Right ventricle myocardium superior (tissue), 1 donor: ENCODE results near the gene LUC7L. TPM values are rescaled to one million over a fixed set of nuclear protein-coding genes. Genes with fewer than 3 reads are reported as not detected.
"Not testable (repeated sequence)": the region's sequence is repeated elsewhere in the genome, so short reads cannot be mapped to it uniquely, and the experiment has no call there.

Experiments
- ATAC-seq: fragments of 200-7000 bp; cut with Tn5 transposase; one replicate; pipeline ENCODE4 v1.9.1; 2020; ENCODE audit warnings: mild to moderate bottlenecking; ENCODE audit not compliant: poor library complexity
- DNase-seq: peaks from one replicate; pipeline ENCODE4 v3.0.0-alpha.2; 2020
- intact Hi-C: fragments of 100-400 bp; cut with DNase I; formaldehyde crosslinking; loops from one replicate; pipeline ENCODE4 v1.11.2; 2022
- long read RNA-seq: library from polyadenylated mRNA; unstranded; transcript quantifications from one replicate; pipeline ENCODE4 v2.0.0, GENCODE V29; 2021
- total RNA-seq: library from RNA; stranded (reverse); fragmentation: NEBNext Ultra II Directional; extraction: Animal tissue kit (Norgen Biotek cat#: 25700); gene quantifications from one replicate; pipeline ENCODE4 v1.2.1, GENCODE V29; 2021
- donor health status: DM: no; HTN: yes; CAD: no; lungs with severe emphysema.

The LUC7L gene, protein sequence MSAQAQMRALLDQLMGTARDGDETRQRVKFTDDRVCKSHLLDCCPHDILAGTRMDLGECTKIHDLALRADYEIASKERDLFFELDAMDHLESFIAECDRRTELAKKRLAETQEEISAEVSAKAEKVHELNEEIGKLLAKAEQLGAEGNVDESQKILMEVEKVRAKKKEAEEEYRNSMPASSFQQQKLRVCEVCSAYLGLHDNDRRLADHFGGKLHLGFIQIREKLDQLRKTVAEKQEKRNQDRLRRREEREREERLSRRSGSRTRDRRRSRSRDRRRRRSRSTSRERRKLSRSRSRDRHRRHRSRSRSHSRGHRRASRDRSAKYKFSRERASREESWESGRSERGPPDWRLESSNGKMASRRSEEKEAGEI
- total RNA-seq, result 25.0 TPM
- long read RNA-seq, partial matches to known transcripts, result 2 of 16 reads
- long read RNA-seq, other reads (novel, unspliced or antisense), result 8 of 16 reads

DNA sequence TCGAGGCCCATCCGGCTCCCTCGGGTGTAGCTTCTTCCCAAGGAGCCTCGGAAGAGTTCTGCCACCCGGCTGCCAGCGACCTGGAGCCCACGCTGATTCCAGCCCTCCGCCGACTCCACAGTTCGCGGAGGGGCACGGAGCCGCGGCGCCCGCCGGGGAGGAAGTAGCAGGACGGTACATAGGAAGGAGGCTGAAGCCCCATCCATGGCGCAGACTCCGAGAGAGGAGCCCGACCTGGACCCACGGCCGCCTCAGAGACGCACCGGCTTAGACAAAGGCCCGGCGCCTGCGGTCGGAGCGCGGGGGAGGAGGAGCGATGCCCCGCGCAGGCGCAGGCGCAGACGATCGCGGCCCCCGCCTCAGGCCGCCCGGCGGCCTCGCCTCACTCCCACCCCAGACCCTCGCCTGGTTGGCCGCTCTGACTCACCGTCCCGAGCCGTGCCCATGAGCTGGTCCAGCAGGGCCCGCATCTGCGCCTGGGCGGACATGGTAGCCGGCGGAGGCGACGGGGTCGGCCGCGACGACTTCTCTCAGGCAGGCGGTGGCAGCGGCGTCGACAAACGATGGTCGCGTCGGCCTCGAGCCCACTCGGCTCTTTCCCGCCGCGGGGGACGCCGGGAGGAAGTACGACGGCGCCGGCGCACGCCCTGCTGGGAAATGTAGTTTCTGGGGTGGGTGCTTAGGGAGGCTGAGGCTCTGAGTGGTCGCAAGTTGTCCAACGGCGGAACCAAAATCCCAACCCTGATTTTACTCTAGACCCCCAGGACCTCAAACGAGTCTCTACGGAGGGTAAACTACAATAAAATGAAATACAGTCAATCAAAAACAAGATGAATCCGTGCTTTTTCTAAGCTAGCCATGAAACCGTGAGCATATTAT is at the start of gene LUC7L:
Gene LUC7L (minus strand): TSS at position 598 of the 879 bp plus-strand sequence. CDS start 110 bp downstream, at position 488.
- intact Hi-C loops, result loop anchor here (5.0 kb wide), 1 partner anchor 123 kb away; the partner anchor contains the start of gene AXIN1
- peak; percentile 98 for ATAC-seq
- DNase-seq, result peak; percentile 93

GRCh38 chr16:278863-279366 is 49.7 kb upstream of the LUC7L start:
- intact Hi-C loops, result no loop called here
- no peak for DNase-seq
- peak; percentile 56 for ATAC-seq

GRCh38 chr16:276426-277077 is 47.3 kb upstream of the LUC7L start:
- no peak for DNase-seq
- peak; percentile 8 for ATAC-seq
- intact Hi-C loops, result no loop called here

GRCh38 chr16:275786-276232 is 46.6 kb upstream of the LUC7L start, which contains the start of gene RGS11:
TSS of gene RGS11 (minus strand) at chr16:275944. CDS start at chr16:275911, 33 bp downstream.
- DNase-seq (no peak), ATAC-seq (peak; percentile 55)
- intact Hi-C loops, result no loop called here

DNA sequence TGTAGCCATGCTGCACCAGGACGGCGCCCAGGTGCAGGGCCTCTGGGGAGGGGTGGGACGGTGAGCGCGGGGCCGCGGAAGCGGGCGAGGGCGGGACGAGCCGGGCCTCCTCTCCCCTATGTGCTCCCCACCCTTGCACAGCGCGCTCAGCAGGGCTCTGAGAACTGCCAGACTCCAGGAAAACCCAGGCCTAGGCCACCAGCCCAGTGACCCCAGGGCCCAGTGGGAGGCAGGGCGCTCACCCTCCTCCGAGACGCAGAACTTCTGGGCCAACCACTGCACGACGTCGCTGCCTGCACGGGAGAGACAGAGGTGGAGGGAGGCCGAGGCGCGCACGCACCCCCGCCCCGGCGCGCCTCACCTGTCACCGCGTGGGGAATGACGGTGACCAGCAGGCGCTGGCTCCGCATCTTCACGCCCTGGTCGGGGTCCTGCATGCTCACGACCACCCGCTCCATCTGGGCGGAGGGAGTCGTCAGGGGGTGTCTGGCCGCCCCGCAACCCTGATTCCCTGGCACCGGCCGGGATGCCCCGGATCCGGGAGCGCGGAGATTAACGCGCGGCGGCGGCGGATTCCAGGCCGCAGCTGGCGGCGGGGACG is 45.9 kb upstream of the LUC7L start:
- intact Hi-C loops, result no loop called here
- ATAC-seq (peak; percentile 15), DNase-seq (no peak)

GRCh38 chr16:273547-274421 is 44.5 kb upstream of the LUC7L start:
- intact Hi-C loops, result no loop called here
- DNase-seq (no peak), ATAC-seq (no peak)

- DNase-seq (no peak), ATAC-seq (no peak)
- intact Hi-C loops, result no loop called here
Observed at GRCh38 chr16:272633-273546, 43.6 kb upstream of the LUC7L start.

DNA sequence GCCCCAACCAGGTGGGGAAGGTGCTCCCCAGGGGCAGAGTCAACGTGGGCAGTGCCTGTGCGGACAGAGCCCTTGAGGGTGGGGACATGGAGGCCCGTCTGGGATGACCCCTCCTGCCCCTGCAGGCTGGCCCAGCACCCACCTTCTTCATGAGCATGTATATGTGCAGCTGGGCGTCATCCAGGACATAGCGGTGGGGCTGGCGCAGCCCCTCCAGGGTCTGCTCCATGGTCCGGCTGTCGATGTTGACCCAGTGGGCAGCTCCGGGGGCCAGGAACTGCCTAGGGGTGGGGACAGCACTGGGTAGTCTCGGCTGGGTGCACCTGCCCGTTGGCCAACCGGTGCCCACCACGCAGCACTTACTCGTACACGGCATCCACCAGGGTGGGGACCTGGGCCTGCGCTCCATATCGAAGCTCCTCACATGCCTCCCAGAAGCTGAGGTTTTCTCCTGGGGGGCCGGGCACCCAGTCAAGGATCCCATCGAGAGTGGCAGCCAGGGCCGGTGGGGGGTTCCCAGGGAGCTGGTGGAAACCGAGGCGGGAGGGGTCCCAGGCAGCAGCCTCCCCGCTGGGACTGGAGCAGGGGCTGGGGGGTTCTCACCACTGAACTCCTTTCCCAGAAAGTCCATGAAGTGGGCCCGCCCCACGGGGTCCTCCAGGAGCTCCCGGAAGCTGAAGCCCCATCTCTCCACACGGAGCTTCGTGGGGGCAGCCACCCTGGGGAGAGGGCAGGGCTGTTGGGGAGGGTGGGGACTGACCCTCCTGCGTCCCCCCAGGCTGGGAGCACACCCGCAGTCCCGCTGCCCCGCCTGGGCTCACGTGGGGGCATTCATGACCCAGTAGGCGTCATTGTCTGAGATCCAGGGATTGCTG is 41.4 kb upstream of the LUC7L start:
- ATAC-seq, result no peak
- DNase-seq, result no peak
- intact Hi-C loops, result no loop called here

DNA sequence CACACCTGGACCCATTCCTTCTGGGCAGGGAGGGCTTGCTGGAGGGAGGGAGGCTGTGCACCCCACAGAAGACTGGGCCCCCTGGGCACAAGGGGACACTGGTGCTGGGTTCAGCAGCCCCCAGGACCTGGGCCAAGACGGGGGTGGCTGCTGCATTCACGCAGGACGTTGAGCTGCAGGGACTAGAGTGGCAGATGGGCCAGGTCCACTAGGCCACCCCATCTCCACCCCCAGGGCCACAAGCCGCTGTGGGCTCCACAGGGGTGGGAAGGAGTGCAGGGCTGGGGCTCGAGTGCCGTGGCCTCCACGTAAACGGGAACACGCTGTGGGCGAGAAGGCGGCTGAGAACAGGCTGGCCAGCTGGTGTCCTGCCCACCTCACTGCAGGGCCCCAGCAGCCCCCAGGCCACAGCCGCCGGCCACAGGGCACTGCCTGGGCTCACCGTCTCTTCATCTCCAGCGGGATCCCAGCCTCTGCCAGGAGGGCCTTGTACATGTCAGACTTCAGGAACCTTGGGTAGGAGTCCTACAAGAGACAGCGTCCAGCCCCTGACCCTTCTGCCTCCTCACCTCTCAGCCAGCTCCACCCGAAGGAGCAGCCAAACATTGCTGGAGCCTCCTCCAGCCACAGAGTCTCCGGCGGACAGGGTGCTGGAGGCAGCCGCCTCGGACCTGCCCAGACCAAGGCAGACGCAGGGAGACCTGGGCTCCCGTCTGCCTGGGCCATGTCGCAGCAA is 40.0 kb upstream of the LUC7L start:
- DNase-seq, result no peak

DNA sequence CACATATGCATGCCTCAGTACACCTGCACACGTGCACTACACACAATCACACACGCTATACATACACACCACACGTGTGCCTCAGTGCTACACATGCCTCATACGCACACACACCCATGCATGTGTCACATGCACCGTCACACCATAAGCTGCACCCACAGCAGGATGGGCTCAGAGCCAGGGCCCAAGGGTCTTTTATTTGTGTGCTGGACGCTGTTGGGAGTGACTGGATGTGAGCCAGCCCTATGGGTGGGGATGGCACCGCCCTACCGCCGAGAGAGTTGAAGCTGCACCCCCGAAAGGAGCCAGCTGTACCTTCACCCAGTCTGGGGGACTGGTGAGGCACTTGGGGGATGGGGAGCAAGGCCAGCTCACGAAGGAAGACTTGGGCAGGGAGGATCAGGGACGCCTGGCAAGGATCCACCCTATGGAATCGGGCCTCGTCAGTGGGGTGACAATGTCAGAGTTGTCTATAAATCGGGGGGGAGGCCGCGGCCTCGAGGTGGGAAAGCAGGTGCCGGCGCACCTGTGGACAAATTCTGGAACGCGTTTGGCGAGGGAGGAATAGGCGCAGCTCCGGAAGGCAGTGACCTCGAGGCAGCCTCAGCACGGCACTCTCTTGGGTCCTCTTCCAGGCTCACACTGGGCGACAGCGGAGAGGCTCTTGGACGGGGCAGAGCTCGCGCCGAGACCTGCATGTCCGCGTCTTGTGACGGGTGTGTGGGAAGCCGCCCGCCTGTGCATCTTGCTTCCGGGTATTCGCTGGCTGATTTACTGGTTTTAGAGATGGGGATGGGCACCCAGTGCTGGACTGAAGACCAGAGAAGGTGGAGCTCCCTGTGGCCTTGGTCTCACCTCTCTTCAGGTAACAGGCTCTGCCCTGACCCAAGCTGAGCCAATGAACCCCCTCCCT is 39.1 kb upstream of the LUC7L start:
- DNase-seq (no peak), ATAC-seq (no peak)
- intact Hi-C loops, result no loop called here

More for the DNA sequence above, 40.0 kb upstream of the LUC7L start:
- ATAC-seq, result no peak
- intact Hi-C loops, result no loop called here

- not testable (repeated sequence) for ATAC-seq, DNase-seq
Observed at GRCh38 chr16:267562-267961, 38.3 kb upstream of the LUC7L start.

GRCh38 chr16:266258-267164 is 37.3 kb upstream of the LUC7L start:
- intact Hi-C loops, result no loop called here
- DNase-seq, result peak; percentile 32
- ATAC-seq, result peak; percentile 4

More at GRCh38 chr16:267562-267961, 38.3 kb upstream of the LUC7L start:
- intact Hi-C loops, result not testable (repeated sequence)

- intact Hi-C loops, result no loop called here
- ATAC-seq (no peak), DNase-seq (no peak)
Observed at GRCh38 chr16:265711-266110, 36.5 kb upstream of the LUC7L start.
